Neural cell (in vitro differentiated cells): ENCODE data around the gene ISCA2.

ENCODE experiments used
- EP300 ChIP-seq: fragments of 450-650 bp; conservative IDR thresholded peaks from 2 replicates; pipeline ENCODE4 v1.6.1; 2014; ENCODE audit warnings: antibody characterized with exemption, mild to moderate bottlenecking, moderate library complexity; ENCODE audit not compliant: poor library complexity, severe bottlenecking
- POLR2AphosphoS5 ChIP-seq: IDR thresholded peaks from 2 replicates; pipeline ENCODE4 v1.6.1; 2012
- RAD21 ChIP-seq: fragments of 450-650 bp; conservative IDR thresholded peaks from 2 replicates; pipeline ENCODE4 v1.6.1; 2014; ENCODE audit warnings: antibody characterized with exemption, mild to moderate bottlenecking, moderate library complexity
- SMC3 ChIP-seq: fragments of 450-650 bp; conservative IDR thresholded peaks from 2 replicates; pipeline ENCODE4 v1.6.1; 2014; ENCODE audit warnings: antibody characterized with exemption, mild to moderate bottlenecking, moderate library complexity; ENCODE audit not compliant: poor library complexity
- TAF1 ChIP-seq: IDR thresholded peaks from 2 replicates; pipeline ENCODE4 v1.6.1; 2012; ENCODE audit warnings: low read depth
- TF ChIP-seq, protein P1 (sequence below): fragments of 450-650 bp; IDR thresholded peaks from 2 replicates; pipeline ENCODE4 v1.5.1; 2014; ENCODE audit warnings: antibody characterized with exemption, mild to moderate bottlenecking, moderate library complexity; ENCODE audit not compliant: poor library complexity, severe bottlenecking
- TF ChIP-seq, protein P2 (sequence below): IDR thresholded peaks from 2 replicates; pipeline ENCODE4 v1.6.1; 2012; ENCODE audit warnings: borderline replicate concordance

DNA sequence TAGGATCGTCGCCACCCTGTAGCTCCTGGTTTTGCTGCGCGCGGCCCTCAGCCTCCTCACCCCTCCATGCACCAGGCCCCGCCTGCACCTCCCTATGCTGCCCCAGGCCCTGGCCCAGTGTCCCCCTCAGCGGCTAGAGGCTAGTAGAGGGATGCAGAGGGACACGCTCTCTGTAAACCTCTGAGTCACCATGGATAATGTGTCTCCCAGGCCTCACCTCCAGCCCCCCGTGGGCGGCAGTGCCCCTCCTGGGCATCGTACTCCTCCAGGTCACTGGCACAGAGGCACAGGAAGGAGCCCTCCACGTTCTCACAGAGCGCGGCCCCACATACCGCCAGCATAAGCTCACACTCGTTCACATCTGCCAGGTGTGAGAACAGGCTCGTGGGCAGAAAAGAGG, 12.3 kb downstream of the ISCA2 start:
- no peak for TF ChIP-seq POLR2AphosphoS5
- no peak for TF ChIP-seq EP300
- no peak for TF ChIP-seq TAF1
- TF ChIP-seq, protein P1, sequence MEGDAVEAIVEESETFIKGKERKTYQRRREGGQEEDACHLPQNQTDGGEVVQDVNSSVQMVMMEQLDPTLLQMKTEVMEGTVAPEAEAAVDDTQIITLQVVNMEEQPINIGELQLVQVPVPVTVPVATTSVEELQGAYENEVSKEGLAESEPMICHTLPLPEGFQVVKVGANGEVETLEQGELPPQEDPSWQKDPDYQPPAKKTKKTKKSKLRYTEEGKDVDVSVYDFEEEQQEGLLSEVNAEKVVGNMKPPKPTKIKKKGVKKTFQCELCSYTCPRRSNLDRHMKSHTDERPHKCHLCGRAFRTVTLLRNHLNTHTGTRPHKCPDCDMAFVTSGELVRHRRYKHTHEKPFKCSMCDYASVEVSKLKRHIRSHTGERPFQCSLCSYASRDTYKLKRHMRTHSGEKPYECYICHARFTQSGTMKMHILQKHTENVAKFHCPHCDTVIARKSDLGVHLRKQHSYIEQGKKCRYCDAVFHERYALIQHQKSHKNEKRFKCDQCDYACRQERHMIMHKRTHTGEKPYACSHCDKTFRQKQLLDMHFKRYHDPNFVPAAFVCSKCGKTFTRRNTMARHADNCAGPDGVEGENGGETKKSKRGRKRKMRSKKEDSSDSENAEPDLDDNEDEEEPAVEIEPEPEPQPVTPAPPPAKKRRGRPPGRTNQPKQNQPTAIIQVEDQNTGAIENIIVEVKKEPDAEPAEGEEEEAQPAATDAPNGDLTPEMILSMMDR: no peak
- TF ChIP-seq RAD21: no peak
- TF ChIP-seq SMC3: no peak
- TF ChIP-seq, protein P2, sequence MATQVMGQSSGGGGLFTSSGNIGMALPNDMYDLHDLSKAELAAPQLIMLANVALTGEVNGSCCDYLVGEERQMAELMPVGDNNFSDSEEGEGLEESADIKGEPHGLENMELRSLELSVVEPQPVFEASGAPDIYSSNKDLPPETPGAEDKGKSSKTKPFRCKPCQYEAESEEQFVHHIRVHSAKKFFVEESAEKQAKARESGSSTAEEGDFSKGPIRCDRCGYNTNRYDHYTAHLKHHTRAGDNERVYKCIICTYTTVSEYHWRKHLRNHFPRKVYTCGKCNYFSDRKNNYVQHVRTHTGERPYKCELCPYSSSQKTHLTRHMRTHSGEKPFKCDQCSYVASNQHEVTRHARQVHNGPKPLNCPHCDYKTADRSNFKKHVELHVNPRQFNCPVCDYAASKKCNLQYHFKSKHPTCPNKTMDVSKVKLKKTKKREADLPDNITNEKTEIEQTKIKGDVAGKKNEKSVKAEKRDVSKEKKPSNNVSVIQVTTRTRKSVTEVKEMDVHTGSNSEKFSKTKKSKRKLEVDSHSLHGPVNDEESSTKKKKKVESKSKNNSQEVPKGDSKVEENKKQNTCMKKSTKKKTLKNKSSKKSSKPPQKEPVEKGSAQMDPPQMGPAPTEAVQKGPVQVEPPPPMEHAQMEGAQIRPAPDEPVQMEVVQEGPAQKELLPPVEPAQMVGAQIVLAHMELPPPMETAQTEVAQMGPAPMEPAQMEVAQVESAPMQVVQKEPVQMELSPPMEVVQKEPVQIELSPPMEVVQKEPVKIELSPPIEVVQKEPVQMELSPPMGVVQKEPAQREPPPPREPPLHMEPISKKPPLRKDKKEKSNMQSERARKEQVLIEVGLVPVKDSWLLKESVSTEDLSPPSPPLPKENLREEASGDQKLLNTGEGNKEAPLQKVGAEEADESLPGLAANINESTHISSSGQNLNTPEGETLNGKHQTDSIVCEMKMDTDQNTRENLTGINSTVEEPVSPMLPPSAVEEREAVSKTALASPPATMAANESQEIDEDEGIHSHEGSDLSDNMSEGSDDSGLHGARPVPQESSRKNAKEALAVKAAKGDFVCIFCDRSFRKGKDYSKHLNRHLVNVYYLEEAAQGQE: no peak
